K562 (cell line): ENCODE results near the gene PAF1. TPM values are rescaled to one million over a fixed set of nuclear protein-coding genes. Genes with fewer than 3 reads are reported as not detected.

ENCODE experiments used
- CREB1 ChIP-seq, 2 experiments: sonication (generic) in 1 of 2; formaldehyde crosslinking in 1 of 2; IDR thresholded peaks; 2 replicates each; pipeline versions ENCODE4 v1.6.1 to v1.8.0; 2012 to 2022; ENCODE audit warnings: inconsistent platforms in 1 of 2, mild to moderate bottlenecking in 1 of 2, missing genetic modification reagents in 1 of 2, moderate library complexity in 1 of 2
- CREBBP ChIP-seq: IDR thresholded peaks from one replicate; pipeline ENCODE4 v1.6.1; 2012; ENCODE audit warnings: low read depth, mild to moderate bottlenecking, control low read depth, inconsistent platforms, low read length
- ETS2 ChIP-seq: IDR thresholded peaks from 2 replicates; pipeline ENCODE4 v1.6.1; 2016; ENCODE audit warnings: borderline replicate concordance, missing genetic modification characterization, mild to moderate bottlenecking, moderate library complexity, missing compliant biosample characterization; ENCODE audit not compliant: poor library complexity, severe bottlenecking
- FOSL1 ChIP-seq: fragments of 200-800 bp; sonication (Bioruptor generic); conservative IDR thresholded peaks from 2 replicates; pipeline ENCODE4 v1.6.1; 2016; ENCODE audit warnings: missing genetic modification characterization, missing compliant biosample characterization
- HDAC1 ChIP-seq, 2 experiments: fragments of 450-650 bp; IDR thresholded peaks; 2 replicates each; pipeline ENCODE4 v1.6.1; 2016 to 2017; ENCODE audit warnings: inconsistent platforms in 1 of 2, mild to moderate bottlenecking in 1 of 2, moderate library complexity in 1 of 2
- HLTF ChIP-seq: fragments of 450-650 bp; IDR thresholded peaks from 2 replicates; pipeline ENCODE4 v1.6.1; 2016
- HMGXB4 ChIP-seq: sonication (generic); formaldehyde crosslinking; IDR thresholded peaks from 2 replicates; pipeline ENCODE4 v1.8.1; 2023; ENCODE audit warnings: mild to moderate bottlenecking, missing genetic modification reagents
- JUN ChIP-seq, 2 experiments: sonication (generic) in 1 of 2; formaldehyde crosslinking in 1 of 2; IDR thresholded peaks; 2 replicates each; pipeline versions ENCODE4 v1.6.1 to v1.8.0; 2012 to 2022; ENCODE audit warnings: borderline replicate concordance in 2 of 2, mild to moderate bottlenecking in 2 of 2, improper control_type of control experiment in 1 of 2, low read depth in 1 of 2, low read length in 1 of 2, missing genetic modification reagents in 1 of 2
- L3MBTL2 ChIP-seq: fragments of 450-650 bp; IDR thresholded peaks from 2 replicates; pipeline ENCODE4 v1.6.1; 2016; ENCODE audit warnings: mild to moderate bottlenecking, moderate library complexity
- MAFF ChIP-seq: IDR thresholded peaks from 2 replicates; pipeline ENCODE4 v1.6.1; 2012; ENCODE audit warnings: low read length, improper control_type of control experiment
- MAZ ChIP-seq, 2 experiments: fragments of 450-650 bp in 1 of 2; sonication (generic) in 1 of 2; formaldehyde crosslinking; IDR thresholded peaks in 1 of 2; conservative IDR thresholded peaks in 1 of 2; 2 replicates each; pipeline versions ENCODE4 v1.4.0 to v1.5.0; 2020; ENCODE audit warnings: mild to moderate bottlenecking in 1 of 2, missing genetic modification reagents in 1 of 2
- MIER1 ChIP-seq: fragments of 450-650 bp; IDR thresholded peaks from 2 replicates; pipeline ENCODE4 v1.6.1; 2016; ENCODE audit warnings: antibody characterized with exemption, mild to moderate bottlenecking, low read depth
- MTA1 ChIP-seq: fragments of 450-650 bp; IDR thresholded peaks from 2 replicates; pipeline ENCODE4 v1.6.1; 2017; ENCODE audit warnings: borderline replicate concordance
- RCOR1 ChIP-seq, 2 experiments: IDR thresholded peaks; 2 replicates each; pipeline ENCODE4 v1.6.1; 2012; ENCODE audit warnings: low read depth in 2 of 2, low read length in 2 of 2, borderline replicate concordance in 1 of 2, improper control_type of control experiment in 1 of 2
- RNF2 ChIP-seq: sonication (generic); IDR thresholded peaks from 2 replicates; pipeline ENCODE4 v1.6.1; 2016
- SPI1 ChIP-seq: IDR thresholded peaks from 2 replicates; pipeline ENCODE4 v1.6.1; 2011; ENCODE audit warnings: low read depth, low read length, control low read depth, borderline replicate concordance
- TEAD1 ChIP-seq, 2 experiments: fragments of 450-650 bp in 1 of 2; sonication (generic) in 1 of 2; formaldehyde crosslinking; IDR thresholded peaks; 2 replicates each; pipeline versions ENCODE4 v1.4.0 to v1.8.0; 2020 to 2022; ENCODE audit warnings: mild to moderate bottlenecking in 2 of 2, missing genetic modification reagents in 1 of 2
- ZBTB9 ChIP-seq: fragments of 450-650 bp; formaldehyde crosslinking; IDR thresholded peaks from 2 replicates; pipeline ENCODE4 v1.4.0; 2020; ENCODE audit warnings: mild to moderate bottlenecking, moderate library complexity
- ZNF282 ChIP-seq: sonication (generic); formaldehyde crosslinking; IDR thresholded peaks from 2 replicates; pipeline ENCODE4 v1.8.1; 2023; ENCODE audit warnings: missing genetic modification reagents
- ZNF384 ChIP-seq: IDR thresholded peaks from 2 replicates; pipeline ENCODE4 v1.6.1; 2012; ENCODE audit warnings: low read depth, low read length, improper control_type of control experiment
- polyA plus RNA-seq, 8 experiments: library from polyadenylated mRNA; depleted of rRNA in 4 of 8; stranded (reverse) in 5 of 8; unstranded in 3 of 8; fragments of >200 nt; fragmentation: Nextera tagmentation in 2 of 8; fragmentation: Illumina TruSeq in 1 of 8; extraction: Ambion mirVana in 2 of 8; extraction: Trizol in 1 of 8; gene quantifications; 2 replicates each; pipeline versions ENCODE4 v1.2.1 to v1.2.3, GENCODE V29; 2011 to 2014; ENCODE audit warnings: inconsistent platforms in 1 of 8, missing spikeins in 1 of 8
- total RNA-seq, 7 experiments: library from RNA; depleted of rRNA in 6 of 7; stranded (reverse); fragments of >200 nt in 6 of 7; fragmentation: Illumina TruSeq in 2 of 7; extraction: Trizol in 2 of 7; gene quantifications; 2 replicates each; pipeline versions ENCODE4 v1.2.1 to v1.2.3, GENCODE V29; 2011 to 2021; ENCODE audit warnings: low replicate concordance in 1 of 7
- TF ChIP-seq, protein P1 (sequence below): sonication (generic); formaldehyde crosslinking; IDR thresholded peaks from 2 replicates; pipeline ENCODE4 v1.9.0; 2022; ENCODE audit warnings: mild to moderate bottlenecking, missing genetic modification reagents
- TF ChIP-seq, protein P2 (sequence below): fragments of 450-650 bp; IDR thresholded peaks from 2 replicates; pipeline ENCODE4 v1.6.1; 2016; ENCODE audit warnings: borderline replicate concordance

PAF1 gene
- total and polyA plus RNA-seq, 9 of the 15 experiments (the other 6 are each of a cell fraction or from before 2014, with no cell fraction given) = 1.5 to 45.0 (median 33.8) TPM

DNA sequence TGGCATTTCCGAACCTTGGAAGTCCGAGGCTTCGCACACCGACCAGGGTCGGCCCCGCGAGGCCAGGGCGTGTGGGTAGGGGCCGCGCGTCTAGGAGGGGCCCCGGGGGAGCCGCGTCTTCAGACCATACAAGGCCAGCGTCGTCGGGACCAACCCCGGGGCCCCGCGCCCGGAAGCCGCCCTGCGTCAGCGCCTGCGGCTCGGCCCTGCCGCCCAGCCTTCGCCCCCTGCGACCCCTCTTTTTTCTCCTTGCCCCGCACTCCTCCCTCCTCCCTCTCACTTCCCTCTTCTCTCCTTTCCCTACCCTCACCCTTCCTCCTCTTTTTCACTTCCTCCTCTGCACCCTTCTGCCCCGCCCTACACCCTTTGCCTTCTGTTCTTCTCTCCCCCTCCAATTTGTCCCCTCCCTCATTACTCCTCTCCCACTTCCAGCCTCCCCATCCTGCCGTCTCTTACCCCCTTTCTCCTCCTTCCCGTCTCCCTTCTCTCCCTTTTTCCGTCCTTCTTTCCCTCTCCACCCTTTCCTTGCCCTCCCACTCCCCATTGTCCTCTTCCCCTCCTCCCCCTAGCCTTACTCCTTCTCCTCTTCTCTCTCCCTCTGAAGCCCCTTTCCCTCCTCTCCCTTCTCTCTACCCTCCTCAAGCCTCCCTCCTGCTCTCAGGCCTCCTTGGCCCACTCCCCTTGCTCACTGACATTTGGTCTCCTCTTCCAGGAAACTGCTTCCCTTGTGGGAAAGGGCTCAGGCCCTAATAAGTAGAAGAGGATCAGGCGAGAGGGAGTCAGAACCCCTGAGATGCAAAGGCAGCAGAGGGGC lies 19.3 kb upstream of the PAF1 start (continued):
- TF ChIP-seq, protein P1, sequence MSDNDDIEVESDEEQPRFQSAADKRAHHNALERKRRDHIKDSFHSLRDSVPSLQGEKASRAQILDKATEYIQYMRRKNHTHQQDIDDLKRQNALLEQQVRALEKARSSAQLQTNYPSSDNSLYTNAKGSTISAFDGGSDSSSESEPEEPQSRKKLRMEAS (CRISPR knock-in tag) = peak; percentile 30; the same call in 1 of the 2 replicates
- peak; percentile 67 for TF ChIP-seq L3MBTL2
- TF ChIP-seq CREB1 (IDR thresholded peaks at IDR 0.05) = 0 out of 2 replicates have a peak, but pooled peaks have one; percentile 12
- TF ChIP-seq CREB1 (CRISPR knock-in tag; IDR thresholded peaks at IDR 0.05) = 0 out of 2 replicates have a peak, but pooled peaks have one; percentile 24
- TF ChIP-seq JUN (IDR thresholded peaks at IDR 0.05; ENCODE audit: borderline replicate concordance, low read depth, low read length) = no peak
- TF ChIP-seq JUN (CRISPR knock-in tag; IDR thresholded peaks at IDR 0.05; ENCODE audit: borderline replicate concordance) = no peak
- peak; percentile 90; the same call in 1 of the 2 replicates for TF ChIP-seq SPI1
- TF ChIP-seq ZNF384 = no peak
- no peak for TF ChIP-seq HMGXB4
- TF ChIP-seq MAZ (CRISPR knock-in tag; conservative IDR thresholded peaks at IDR 0.05 in 1 of 2, IDR thresholded peaks at IDR 0.05 in 1 of 2) = peak; percentile 14 to 62; a peak in 3 of 4 replicates
- TF ChIP-seq FOSL1 (tag) = no peak
- TF ChIP-seq RNF2 = 0 out of 2 replicates have a peak, but pooled peaks have one; percentile 34
- no peak for TF ChIP-seq ETS2 (tag)
- TF ChIP-seq RCOR1 (IDR thresholded peaks at IDR 0.05; ENCODE audit: borderline replicate concordance in 1 of 2, low read depth in 2 of 2, low read length in 2 of 2) = no peak
- TF ChIP-seq, protein P2, sequence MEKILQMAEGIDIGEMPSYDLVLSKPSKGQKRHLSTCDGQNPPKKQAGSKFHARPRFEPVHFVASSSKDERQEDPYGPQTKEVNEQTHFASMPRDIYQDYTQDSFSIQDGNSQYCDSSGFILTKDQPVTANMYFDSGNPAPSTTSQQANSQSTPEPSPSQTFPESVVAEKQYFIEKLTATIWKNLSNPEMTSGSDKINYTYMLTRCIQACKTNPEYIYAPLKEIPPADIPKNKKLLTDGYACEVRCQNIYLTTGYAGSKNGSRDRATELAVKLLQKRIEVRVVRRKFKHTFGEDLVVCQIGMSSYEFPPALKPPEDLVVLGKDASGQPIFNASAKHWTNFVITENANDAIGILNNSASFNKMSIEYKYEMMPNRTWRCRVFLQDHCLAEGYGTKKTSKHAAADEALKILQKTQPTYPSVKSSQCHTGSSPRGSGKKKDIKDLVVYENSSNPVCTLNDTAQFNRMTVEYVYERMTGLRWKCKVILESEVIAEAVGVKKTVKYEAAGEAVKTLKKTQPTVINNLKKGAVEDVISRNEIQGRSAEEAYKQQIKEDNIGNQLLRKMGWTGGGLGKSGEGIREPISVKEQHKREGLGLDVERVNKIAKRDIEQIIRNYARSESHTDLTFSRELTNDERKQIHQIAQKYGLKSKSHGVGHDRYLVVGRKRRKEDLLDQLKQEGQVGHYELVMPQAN = peak; percentile 88
- peak; percentile 68; the same call in 1 of the 2 replicates for TF ChIP-seq MIER1
- no peak for TF ChIP-seq CREBBP
- peak; percentile 53; the same call in 1 of the 2 replicates for TF ChIP-seq ZBTB9
- TF ChIP-seq HDAC1 (IDR thresholded peaks at IDR 0.05) = peak in 1 of 2 experiments; percentile 94; a peak in 2 of 4 replicates
- TF ChIP-seq MAFF = no peak
- TF ChIP-seq ZNF282 (CRISPR knock-in tag) = no peak
- TF ChIP-seq TEAD1 (CRISPR knock-in tag; IDR thresholded peaks at IDR 0.05) = no peak
- TF ChIP-seq MTA1 = peak; percentile 92
- peak; percentile 97 for TF ChIP-seq HLTF
